Kasumi-1 (cell line): ENCODE data around the gene EPS15.
"Not testable (repeated sequence)": the region's sequence is repeated elsewhere in the genome, so short reads cannot be mapped to it uniquely, and the experiment has no call there.

Source experiments
- DNase-seq, 2 experiments: peaks; one replicate each; lab custom pipeline; 2025; lab: John Stamatoyannopoulos, UW

The EPS15 gene

DNA sequence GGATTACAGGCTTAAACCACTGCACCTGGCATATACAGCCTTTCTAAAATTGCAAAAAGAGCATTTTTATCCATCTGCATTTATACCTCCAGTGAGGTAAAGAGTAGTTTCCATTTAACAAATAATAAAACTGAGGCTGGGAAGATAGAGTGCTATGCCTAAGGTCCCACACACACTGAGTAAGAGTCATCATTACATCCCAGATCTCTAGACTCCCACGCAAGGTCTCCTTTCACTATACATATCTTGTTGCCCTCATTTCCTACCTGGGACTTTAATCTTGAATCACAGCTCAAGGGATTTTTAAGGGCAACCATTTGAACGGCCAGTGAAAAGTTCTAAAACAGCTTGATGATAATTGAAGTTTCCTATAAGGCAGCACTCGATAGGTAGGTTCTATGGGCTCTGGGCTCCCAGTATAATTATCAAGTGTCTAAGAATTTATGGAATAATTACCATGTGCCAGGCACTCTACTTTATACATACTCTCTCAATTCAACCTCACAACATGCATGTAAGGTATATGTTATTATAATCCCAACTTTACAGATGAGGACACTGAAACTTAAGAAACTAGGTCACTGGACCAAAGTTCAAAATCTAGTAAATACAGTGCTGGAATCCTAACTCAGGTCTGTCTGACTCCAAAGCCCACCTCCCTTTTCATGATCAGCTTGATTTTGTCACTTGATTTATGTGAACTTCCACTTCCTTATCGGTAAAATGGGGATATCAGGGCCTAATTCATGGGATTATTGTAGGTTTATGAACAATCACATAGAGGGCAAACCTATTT lies 23.3 kb upstream of the EPS15 start:
- no peak for DNase-seq

DNA sequence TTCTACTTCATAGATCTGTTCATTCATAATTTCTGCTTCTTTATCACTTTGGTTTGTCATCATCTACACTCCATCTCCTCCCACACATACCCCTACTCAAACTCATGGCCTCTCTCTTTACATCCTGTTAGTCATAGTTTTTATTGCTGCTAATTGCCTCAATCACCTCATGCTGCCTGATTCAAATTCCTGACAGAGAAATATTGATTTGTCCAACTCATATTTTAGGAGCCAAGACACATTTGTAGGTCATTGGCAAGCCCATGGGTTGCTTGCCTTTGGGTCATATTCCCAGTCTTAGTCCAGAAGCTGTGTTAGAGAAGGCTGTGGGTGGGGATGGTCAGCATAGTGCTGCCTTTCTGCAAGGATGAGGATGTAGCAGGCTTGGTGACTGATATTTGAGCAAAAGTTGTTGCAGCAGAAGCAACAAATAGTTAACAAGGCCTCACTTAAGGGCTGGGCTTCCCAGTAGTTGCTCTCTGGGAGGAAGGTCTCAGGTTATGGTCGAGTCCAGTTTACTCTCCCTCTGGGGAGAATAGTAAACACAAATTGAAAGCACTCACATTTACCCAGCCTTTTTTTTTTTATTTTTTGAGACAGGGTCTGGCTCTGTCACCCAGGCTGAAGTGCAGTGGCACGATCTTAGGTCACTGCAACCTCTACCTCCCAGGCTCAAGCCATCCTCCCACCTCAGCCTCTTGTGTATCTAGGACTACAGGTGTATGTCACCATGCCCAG lies 22.4 kb upstream of the EPS15 start:
- DNase-seq = no peak

DNA sequence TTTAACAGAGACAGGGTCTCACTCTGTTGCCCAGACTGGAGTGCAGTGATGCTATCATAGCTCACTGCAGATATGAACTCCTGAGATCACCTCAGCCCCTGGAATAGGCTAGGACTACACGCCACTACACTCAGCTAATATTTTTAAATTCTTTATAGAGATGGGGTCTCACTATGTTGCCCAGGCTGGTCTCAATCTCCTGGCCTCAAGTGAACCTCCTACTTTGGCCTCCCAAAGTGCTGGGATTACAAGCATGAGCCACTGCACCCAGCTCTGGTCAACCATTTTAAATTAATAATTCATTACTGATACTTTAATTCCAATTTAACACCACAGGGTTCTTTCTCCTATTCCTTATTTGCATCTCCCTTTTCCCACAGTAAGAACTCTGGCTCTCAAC lies 18.5 kb upstream of the EPS15 start:
- no peak for DNase-seq

DNA sequence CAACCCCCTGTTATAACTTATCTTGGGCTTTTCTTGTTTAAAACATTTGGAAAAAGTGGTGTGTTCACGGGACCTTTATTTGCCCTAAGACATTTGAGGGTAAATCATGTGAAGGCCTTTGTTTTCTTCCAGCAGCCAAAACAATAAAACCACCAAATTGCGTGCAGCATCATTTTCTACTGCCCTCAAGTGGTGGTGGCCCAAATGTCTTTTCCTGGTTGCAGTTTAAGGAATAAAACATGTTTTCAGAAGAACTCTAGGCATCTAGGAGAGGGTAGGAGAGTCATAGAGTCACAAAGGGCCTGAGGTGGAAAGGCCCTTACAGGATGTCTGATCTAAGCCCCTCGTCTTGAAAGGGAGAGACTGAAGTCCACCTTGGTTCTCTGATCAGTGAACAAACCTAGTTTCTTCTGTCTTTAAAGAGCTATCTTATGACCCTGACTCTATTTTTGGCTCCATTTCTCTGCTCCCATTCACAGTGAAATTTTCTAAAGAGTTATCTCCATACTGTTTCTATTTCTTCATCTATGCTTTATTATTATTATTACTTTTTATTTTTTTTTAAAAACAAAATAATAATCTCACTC lies 16.0 kb upstream of the EPS15 start:
- peak; percentile 68 to 83 for DNase-seq

DNA sequence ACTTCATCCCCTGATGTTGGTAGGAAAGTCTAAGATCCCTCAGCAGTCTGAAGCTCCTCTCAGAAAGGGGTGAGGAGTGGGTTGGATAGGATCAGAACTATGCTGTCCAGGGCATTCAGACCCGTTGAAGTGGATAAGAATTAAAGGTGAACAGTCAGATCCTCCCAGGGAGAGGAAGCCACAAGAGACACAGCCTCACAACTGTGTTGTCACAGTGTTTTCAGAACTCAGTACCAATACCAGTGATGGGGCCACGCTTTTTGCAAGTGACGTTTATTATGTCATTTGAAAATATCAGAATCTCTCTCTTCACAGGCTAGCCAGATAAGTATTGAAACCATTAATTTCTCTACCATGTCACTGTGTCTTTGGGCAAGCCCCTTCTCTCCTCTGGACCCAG lies 15.4 kb upstream of the EPS15 start:
- DNase-seq = no peak

DNA sequence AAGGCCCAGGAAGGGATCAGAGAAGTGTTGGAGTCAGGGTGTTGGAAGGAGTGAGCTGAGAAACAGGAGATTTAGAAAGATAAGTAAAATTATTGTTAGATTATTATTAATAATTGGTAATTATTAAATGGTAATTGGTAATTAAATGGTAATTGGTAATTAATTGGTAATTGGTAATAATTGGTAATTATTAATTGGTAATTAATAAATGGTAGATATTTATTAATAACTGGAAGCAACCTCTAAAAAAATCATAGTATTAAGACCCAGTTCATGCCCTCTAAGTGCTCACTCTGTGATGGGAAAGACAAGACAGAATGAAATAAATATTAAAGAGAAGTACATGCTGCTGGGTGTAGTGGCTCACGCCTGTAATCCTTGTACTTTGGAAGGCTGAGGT lies 13.8 kb upstream of the EPS15 start:
- DNase-seq = no peak

DNA sequence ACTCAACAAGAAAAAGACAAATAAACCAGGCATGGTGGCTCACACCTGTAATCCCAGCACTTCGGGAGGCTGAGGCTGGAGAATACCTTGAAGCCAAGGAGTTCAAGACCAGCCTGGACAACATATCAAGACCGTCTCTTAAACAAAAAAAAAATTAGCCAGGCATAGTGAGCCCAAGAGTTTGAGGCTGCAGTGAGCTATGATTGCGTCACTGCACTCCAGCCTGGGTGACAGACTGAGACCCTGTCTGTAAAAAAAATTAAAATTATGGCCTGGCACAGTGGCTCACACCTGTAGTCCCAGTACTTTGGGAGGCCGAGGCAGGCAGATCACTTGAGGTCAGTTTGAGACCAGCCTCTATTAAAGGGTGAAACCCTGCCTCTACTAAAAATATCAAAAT lies 11.4 kb upstream of the EPS15 start:
- not testable (repeated sequence) for DNase-seq

DNA sequence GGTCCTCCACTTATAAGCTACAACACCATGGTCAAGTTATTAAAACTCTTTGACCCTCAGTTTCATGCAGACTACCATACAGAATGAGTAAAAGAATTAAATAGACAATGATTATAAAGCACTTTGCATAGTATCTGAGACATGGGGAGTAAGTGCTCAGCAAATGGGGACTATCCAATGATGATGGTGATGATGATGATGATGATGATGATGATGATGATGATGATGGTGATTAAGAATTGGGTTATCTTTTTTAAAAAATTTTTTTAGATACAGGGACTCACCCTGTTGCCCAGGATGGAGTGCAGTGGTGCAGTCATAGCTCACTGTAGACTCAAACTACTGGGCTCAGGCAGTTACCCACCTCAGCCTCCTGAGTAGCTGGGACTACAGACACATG lies 8.1 kb upstream of the EPS15 start:
- DNase-seq = no peak

DNA sequence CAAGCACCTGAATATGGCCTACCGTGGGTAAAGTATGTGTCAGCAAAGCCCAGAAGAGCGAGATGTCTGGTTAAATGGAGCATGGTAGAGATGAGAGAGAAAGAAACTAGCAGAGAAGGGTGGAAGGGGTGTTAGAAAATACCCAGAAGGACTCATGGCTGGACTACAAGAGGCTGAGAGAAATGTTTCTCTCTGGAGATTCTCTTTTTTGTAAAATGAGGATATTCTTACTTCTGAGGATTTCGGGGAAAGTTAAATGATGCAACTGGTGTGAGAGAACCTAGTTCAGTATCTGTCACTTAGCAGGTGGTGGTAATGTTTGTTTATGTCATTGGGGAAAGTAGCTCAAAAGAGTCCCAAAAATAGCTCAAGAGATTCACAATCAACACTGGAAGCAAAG lies 7.2 kb upstream of the EPS15 start:
- no peak for DNase-seq

DNA sequence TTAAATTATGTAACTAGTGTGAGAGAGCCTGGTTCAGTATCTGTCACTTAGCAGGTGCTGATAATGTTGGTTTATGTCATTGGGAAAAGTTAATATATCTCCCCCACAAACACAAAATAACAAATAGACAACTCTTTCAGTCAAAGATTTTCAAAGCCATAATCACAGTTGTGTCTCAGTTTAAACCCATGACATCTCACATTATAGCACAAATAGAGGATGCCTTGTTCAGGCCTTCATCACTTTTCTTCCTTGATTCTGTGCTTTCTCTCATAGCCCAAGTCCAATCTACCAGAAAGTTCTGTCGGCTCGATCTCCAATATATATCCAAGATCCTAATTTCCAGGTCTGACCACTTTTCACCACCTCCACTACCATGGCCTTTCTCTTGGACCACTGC lies 6.2 kb upstream of the EPS15 start:
- DNase-seq = no peak

DNA sequence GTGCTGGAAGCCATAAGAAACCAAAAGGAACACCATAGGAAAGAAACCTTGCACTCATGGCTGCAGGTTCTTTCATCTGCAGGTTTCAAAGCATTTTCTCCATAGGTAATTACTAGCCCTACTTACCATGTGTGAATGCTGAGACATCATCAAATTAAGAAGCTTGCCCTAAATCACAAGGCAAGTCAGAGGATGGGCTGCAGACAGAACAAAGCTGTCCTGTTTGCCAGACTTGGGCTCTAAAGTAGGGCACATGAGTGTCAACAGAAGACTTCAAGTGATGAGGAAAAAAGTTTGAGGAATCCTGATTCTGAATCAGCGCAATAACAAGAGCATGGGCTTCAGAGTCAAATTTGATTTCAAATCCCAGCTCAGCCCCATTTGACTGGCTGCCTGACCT lies 5.8 kb upstream of the EPS15 start:
- no peak for DNase-seq

DNA sequence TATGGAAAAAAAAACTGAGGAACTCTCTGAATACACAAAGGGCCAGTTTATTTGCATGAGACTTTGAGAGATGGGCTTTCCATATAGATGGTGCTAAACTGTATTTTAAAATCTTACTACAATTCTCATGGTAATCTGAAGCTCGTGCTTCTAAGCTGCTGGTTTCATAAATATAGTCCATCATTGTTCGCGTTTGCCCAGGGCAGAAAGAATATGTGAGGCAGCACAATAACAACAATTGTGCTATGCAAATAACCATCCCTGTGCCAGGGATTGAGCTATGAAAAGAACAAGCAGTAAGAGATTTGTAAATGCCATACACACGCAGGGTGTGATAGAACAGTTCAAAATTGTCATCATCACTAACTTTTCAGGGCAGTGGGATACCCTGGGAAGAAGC lies 4.9 kb upstream of the EPS15 start:
- DNase-seq = no peak

DNA sequence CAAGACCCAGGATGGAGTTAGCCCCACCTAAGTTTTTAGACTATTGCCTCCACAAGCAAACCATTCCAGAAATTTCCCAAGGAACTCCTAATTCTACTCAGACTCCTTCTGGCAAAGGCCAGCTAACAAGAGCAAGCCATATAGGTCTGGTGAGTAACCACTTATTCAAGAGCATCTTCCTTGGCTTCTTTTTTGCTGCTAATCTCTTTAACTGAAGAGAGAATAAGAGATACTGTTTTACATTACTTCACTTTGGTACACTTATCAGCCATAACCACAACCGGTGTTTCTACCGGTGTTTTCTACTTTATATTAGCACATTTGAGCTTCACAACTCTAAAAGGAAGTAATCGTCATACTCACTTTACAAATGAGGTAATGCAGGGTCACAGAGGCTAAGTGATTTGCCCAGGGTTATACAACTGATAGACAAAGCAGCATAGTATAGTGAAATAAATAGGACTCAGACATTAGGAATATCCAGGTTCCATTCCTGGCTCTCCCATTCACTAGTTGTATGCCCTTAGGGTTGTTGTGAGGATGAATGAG lies 1.7 kb upstream of the EPS15 start:
- DNase-seq = no peak

DNA sequence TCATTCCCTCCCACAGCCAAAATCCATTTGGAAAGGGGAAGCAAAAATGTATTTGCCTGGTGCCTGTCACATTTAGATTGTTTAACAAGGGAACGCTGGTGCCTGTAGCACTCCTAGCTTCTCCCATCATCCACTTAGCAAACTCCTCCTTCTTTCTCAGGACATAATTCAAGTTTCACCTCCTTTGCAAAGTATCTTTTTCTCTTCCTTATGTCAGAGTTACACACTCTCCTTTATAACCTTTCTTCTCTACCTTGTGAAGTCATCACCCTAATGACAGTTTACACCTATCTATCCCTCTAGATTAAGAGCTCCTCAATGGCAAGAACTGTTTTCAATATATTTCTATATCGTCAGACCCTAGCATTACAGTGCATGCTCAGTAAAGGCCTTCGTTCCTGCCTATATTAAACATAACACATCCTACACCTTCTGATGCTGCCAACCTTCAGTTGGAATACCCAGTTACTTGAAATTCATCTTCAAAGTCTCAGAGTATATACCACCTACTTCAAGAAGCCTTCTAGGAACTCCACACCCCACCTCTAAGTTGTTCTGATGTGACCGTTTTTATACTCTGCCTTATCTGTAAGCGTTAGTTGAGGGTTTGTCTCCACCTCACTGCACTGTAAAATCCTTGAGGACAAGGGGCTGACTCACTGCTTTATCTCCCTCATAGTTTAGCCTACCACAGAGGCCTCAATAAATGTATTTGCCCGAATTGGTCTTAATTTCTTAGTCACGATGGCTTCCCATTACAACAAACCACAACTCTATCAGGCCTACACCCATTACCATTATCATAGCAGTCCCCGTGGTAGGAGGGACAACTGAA lies 1.0 kb upstream of the EPS15 start:
- DNase-seq = no peak

DNA sequence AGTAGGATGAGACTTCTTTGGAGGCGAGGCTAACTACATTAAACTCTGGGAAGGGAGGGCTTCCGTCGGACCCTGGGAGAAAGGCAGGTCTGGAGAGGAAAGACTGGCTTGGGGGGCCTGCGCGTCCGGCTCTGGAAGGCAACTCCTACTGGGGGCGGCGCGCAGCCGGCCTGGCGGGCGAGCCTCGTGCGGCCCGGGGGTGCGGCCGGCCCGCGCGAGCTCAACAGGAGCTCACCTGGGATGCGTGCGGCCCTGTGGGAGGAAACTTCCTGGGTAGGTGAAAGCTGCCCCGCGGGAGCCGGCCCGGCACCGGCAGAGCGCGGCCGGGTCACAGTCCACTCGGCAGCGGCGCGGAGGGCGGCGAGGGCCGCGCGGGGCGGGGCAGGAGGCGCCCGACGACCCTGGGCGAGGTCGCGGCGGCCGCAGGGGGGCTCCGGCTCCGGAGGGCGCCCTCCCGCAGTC lies 449 bp downstream of the EPS15 start:
- no peak for DNase-seq

DNA sequence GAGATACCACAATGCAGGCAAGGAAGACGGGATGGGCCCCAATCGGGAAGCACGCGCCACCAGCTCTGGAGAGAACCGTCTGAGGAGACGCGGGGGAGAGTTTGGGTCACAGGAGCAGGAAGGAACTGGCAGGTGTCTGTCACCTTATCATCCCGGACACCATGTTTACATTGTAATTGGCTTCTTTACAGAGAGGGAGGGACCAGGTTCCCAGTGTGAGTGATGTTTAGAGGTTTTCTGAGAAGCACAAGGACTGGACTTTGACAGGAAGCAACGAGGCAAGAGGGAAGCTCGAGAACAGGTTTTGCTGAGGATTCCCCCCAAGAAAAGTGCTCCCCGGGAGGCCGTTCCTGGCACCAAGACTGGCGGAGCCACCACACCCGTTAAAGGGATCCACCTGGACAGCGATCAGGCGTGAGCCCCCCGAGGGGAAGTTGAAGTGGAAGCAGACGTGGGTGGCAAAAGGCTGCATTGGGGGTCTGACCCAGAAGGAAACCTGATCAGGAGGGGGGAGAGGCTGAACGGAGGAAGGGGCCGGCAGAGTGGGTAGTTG lies 957 bp downstream of the EPS15 start:
- peak; percentile 74 to 82 for DNase-seq

DNA sequence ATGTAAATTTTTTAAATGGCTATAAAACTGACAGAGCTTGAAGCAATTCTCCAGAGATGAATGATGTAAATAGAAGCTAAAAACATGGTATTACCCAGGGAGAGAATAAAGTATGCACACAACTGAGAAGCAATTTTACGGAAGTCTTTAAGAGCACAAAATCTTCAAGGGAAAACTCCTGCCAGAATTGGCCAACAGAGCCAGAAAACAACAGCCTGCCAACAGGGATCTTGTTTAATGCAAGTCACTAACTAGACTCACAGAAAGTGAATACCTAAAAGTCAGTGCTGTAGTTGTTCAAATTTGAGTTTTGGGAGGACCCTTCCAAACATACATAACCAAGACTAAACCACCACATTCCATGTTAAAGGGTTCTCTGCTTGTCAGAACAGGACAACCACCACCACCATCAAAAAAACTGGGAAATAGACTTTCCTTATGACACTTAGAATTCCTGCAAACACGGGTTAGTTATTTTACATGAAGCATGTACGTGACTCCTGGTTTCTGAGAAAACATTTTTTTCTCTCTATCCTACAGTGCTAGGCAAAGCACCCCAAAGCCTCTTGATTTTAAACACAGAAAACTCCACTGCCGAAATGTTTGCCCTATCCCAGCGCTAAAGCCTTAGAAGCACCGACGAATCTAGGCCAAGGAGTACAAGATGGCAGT lies 1.6 kb downstream of the EPS15 start:
- DNase-seq = peak; percentile 52 to 61

DNA sequence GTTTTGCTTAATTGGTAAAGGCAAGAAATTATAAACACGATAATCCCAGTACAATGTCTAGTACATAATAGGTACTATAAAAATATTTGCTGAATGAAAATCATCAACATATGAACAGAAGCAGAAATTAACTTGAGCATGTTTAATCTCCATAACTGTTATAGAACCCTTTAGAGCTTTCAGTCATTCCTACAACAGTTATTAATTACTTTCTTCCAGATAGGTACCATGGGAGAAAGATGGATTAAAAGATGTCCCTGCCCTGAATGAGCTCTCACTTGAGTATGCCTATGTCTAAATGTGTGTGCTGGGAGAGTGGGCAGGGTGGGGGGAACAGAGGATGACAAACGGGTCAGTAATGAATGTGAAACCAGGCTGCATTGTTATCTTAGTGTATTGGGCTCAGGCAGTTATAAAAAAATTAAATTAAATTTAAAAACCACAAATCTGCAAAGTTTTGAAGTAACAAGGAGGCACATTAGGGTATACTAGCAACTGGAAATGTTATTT lies 2.4 kb downstream of the EPS15 start:
- DNase-seq = no peak

DNA sequence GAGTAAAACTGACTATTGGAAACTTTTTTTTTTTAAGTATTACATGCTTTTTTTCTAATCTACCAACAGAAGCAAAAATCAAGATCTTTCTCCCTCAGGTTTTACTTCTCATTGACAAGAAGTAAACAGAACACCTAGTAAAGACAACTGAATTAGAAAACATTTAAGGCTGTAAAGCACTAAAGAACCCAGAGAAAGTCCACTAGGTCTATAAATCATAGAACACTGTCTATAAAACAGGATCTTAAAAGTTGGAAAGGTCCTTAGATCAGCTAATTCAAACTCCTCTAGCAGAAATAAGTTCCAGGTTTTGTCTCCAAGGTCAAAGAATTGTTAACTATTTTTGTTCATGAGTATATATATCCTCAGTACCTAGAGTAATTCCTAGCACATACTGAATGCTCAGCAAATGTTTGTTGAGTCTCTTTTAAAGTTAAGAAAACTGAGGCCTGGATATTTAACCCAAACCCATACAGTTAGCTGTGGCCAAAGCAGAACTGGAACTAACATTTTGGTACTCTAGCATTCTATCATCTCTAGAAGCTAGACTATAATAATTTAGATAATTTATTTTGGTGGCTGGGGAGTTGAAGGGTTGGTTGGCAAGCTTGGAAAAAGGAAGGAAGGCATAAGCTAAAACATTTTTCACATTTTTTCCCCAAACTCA lies 3.0 kb downstream of the EPS15 start:
- no peak for DNase-seq

DNA sequence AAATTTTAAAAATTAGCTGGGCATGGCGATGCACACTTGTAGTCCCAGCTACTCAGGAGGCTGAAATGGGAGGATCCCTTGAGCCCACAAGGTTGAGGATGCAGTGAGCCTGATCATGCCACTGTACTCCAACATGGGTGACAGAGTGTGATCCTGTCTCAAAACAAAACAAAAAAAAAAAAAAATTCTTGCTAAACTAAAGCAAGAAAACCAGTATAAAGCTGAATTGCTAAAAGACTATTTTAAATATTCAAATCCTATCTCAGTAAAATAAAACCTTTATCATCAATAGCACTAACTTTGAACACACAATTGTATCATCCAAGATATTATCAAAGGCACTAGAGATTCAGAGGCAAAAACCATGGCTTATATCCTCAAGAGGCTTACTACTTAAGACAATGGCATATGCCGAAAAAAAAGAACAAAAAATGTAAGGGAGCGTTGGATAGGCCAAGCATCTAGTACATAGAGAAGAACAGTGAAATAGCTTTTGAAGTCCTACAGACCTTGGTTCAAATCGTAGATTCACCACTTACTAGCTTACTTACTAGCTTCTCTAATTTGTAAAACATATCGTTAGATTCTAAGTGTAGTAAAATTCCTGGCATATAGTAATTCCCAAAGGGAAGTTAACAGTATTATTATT lies 3.6 kb downstream of the EPS15 start:
- DNase-seq = no peak
